IPS DF 6.9 (cell line): ENCODE results near the gene FITM1.

Experiments used
- DNase-seq: peaks from one replicate; pipeline ENCODE4 v3.0.0-alpha.2; 2013; ENCODE audit warnings: low read depth, low spot score
- H3K27ac ChIP-seq: one replicate; pipeline ENCODE4 v1.5.1; 2013; ENCODE audit warnings: low read length, control low read depth
- H3K27me3 ChIP-seq: 2 replicates; pipeline ENCODE4 v1.6.1; 2013; ENCODE audit warnings: mild to moderate bottlenecking, low read length; ENCODE audit not compliant: control insufficient read depth, insufficient read depth
- H3K36me3 ChIP-seq: 2 replicates; pipeline ENCODE4 v1.6.1; 2013; ENCODE audit warnings: low read length; ENCODE audit not compliant: control insufficient read depth, insufficient read depth
- H3K4me1 ChIP-seq: 2 replicates; pipeline ENCODE4 v1.6.1; 2013; ENCODE audit warnings: low read length; ENCODE audit not compliant: control insufficient read depth, insufficient read depth
- H3K4me3 ChIP-seq: 2 replicates; pipeline ENCODE4 v1.5.1; 2013; ENCODE audit warnings: mild to moderate bottlenecking, low read length
- H3K9me3 ChIP-seq: 2 replicates; pipeline ENCODE4 v1.6.1; 2013; ENCODE audit warnings: low read length, inconsistent platforms; ENCODE audit not compliant: control insufficient read depth, insufficient read depth
- WGBS: extraction: QIAGEN DNeasy Blood & Tissue Kit; methylation state at CpG from one replicate; pipeline ENCODE4 v1.1.7; 2013; ENCODE audit warnings: mixed read lengths, missing lambda C conversion rate; ENCODE audit not compliant: insufficient read length, insufficient coverage; 5-methylcytosine and 5-hydroxymethylcytosine counted together

The FITM1 gene, protein sequence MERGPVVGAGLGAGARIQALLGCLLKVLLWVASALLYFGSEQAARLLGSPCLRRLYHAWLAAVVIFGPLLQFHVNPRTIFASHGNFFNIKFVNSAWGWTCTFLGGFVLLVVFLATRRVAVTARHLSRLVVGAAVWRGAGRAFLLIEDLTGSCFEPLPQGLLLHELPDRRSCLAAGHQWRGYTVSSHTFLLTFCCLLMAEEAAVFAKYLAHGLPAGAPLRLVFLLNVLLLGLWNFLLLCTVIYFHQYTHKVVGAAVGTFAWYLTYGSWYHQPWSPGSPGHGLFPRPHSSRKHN

DNA sequence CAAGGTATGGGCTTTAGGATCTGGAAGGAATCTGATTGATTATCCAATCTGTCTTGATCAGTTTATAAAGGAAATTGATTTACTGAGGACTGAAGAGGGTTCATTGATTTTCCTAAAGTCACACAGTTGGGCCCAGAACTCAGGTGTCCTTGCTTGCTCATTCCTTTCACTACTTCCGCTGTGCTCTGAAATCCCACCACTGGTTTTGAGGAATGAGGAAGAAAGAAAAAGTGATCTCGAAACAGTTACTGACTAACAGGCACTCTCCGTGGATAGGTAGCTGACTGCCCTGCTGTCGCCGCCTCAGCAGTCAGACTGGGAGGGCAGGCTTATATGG is at the start of gene FITM1:
TSS of gene FITM1 (plus strand) at position 280 of the 337 bp plus-strand sequence. CDS start 905 bp downstream, outside the sequence.
- no peaks in the 10 kb centered on the region for H3K27me3 ChIP-seq
- no peak within 1 kb of the TSS for H3K4me3 ChIP-seq
- no peaks in the 10 kb centered on the region for H3K36me3 ChIP-seq
- DNase-seq: no peak
- no peak within 1 kb of the TSS for H3K27ac ChIP-seq
- H3K9me3 ChIP-seq: no peaks in the 10 kb centered on the region
- H3K4me1 ChIP-seq: peaks cover under 1% of the 10 kb centered on the region
- WGBS: no CpG with 5 or more reads among the region's 5 CpGs

DNA sequence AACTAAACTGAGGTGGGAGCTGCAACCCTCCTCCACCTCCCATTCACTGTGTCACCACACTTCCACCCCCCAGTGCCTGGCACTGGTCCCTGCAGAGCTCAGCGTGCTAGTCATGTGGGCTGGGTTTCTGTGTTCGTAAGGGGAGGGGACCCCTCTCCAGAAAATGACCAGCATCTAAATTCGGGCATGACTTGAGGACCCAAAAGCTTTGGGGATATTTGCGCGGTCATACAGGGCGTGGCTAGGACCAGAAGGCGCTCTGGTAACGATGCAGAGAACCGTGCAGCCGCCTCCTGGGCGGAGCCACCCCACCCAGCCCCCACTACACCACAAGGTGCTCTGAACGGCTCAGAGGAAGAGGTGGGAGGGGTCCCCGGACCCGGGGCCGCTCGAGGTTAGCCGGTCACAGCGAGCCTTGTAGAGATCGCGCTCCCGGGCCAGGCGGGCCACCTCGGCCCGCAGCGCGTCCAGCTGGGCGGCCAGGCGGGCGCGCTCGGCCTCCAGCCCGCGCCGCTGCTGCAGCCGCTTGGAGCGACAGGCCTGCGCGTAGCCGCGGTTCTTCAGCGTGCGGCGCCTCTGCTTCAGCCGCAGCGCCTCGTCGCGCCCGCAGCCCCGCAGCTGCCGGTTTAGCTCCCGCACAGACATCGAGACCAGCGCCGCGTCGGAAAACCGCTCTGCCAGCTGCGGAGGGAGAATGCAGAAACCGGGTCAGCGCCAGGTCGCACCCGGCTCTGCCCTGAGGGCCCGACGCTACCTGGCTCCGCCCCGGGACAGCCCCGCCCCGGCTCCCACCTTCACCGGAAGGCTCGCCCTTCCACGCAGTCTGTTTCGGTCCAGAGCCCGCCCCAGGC is 49.3 kb upstream of the FITM1 start:
- H3K27ac ChIP-seq: no peak overlapping the region
- H3K4me3 ChIP-seq: peak overlapping the region; percentile 66; the same call in 1 of the 2 replicates
- DNase-seq: no peak
- peaks cover 7% of the 10 kb centered on the region; the same call in 1 of the 2 replicates for H3K4me1 ChIP-seq
- no CpG with 5 or more reads among the region's 74 CpGs for WGBS
- H3K36me3 ChIP-seq: no peaks in the 10 kb centered on the region
- H3K27me3 ChIP-seq: no peaks in the 10 kb centered on the region
- no peaks in the 10 kb centered on the region for H3K9me3 ChIP-seq

DNA sequence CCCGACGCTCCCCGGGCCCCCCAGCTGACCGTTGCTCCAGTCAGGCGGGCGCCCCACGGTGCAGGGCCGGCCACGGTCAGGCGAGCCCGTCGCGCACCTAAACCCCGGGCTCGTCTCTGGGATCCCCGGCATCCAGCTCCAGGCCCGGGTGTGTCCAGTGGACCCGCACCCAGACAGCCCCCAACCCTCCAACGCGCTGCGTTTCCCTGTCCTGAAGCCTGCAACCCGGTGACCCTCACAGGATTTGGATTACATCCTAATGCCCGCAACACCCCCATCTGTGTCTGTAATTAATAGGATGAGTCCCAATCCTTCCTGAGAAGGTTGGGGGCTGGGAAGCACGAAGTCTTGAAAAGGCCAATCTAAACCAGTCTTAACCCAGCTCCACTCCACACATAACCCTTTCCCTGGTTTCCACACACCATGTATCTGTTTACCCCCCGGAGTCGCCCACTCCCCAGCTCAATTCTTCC is 48.7 kb upstream of the FITM1 start:
- H3K4me1 ChIP-seq: peaks cover 7% of the 10 kb centered on the region; the same call in 1 of the 2 replicates
- no peaks in the 10 kb centered on the region for H3K9me3 ChIP-seq
- no peaks in the 10 kb centered on the region for H3K27me3 ChIP-seq
- no peak for DNase-seq
- peak overlapping the region; percentile 66; the same call in 1 of the 2 replicates for H3K4me3 ChIP-seq
- H3K27ac ChIP-seq: no peak overlapping the region
- no CpG with 5 or more reads among the region's 26 CpGs for WGBS
- H3K36me3 ChIP-seq: no peaks in the 10 kb centered on the region

DNA sequence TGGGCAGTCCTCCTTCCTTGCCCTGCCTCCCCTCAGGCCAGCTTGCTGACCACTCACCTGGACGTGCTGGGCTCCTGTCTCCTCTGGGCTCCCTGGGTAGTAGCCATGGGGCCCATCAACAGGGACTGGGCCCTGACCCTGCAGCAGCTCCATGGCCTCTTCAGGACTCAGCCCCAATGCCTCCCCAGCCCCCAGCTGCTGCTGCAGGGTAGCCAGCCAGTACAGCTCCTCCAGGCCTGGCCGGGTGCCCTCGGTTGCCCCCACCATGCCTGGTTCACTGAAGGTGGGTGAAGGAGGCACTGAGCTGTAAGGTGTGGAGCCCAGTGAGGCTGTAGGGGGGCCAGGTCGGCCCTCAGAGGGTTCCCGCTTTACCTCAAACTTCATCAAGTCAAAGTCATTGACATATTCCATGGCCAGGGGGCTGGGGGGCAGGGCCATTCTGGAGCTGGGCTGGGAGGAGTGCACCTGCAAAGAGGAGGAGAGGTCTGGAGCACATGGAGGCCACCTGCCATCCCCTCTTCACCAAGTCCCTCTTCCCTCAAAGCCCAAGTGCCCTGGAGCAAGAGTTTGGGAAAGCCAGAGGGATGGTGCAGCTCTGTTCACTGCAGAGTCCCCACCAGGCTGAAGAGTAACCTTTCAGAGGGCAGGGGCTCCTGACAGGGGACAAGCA is 47.9 kb upstream of the FITM1 start:
- Histone ChIP-seq H3K27me3 (no peaks in the 10 kb centered on the region), H3K4me1 (peaks cover 7% of the 10 kb centered on the region; the same call in 1 of the 2 replicates), H3K4me3 (no peak overlapping the region), H3K9me3 (no peaks in the 10 kb centered on the region), H3K36me3 (no peaks in the 10 kb centered on the region), H3K27ac (no peak overlapping the region)
- WGBS: no CpG with 5 or more reads among the region's 5 CpGs
- DNase-seq: no peak

DNA sequence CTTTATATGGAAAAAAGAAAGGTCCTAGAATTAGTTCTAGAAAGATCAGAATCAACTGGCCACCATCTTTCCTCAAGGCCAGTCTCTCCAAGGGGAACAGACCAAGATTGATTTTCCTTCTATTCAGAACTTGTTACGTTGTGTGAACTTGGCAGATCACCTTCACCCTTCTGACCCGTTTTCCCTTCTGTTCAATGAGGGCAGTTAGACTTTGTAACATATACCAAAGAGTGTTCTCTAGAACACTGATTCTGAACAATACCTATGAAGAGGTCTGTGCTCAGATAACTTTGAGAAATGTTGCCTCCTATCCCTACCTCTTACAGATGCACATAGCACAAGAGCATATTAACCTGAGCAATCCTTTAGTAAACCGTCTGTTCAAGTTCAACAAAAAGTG is 47.0 kb upstream of the FITM1 start:
- H3K4me1 ChIP-seq: peaks cover 8% of the 10 kb centered on the region; the same call in 1 of the 2 replicates
- no peak overlapping the region for H3K4me3 ChIP-seq
- no peak for DNase-seq
- H3K27me3 ChIP-seq: no peaks in the 10 kb centered on the region
- H3K27ac ChIP-seq: no peak overlapping the region
- H3K9me3 ChIP-seq: no peaks in the 10 kb centered on the region
- no peaks in the 10 kb centered on the region for H3K36me3 ChIP-seq
- no CpG with 5 or more reads among the region's 3 CpGs for WGBS

DNA sequence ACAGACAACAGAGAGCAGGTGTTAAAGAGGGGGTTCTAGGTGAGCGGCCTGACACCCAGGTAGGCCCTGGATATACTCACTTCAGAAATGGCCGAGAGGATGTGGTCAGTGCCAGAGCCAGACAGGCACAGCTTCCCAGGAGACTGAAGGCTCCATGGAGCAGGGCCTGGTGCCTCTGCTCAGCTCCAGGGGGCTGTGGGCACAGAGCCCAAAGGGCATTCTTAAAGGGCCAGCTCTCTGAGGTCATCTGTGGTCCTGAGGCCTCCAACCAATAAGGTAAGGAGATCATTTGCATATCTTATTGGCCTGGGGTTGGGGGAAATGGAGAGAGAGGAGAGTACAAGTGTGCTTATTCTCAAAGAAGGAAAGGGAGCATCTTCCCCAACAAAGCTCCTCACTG is 46.0 kb upstream of the FITM1 start:
- Histone ChIP-seq H3K27me3 (no peaks in the 10 kb centered on the region), H3K9me3 (no peaks in the 10 kb centered on the region), H3K36me3 (no peaks in the 10 kb centered on the region), H3K4me1 (peaks cover 8% of the 10 kb centered on the region; the same call in 1 of the 2 replicates), H3K27ac (no peak overlapping the region), H3K4me3 (no peak overlapping the region)
- DNase-seq: no peak
- WGBS: no CpG with 5 or more reads among the region's 2 CpGs

DNA sequence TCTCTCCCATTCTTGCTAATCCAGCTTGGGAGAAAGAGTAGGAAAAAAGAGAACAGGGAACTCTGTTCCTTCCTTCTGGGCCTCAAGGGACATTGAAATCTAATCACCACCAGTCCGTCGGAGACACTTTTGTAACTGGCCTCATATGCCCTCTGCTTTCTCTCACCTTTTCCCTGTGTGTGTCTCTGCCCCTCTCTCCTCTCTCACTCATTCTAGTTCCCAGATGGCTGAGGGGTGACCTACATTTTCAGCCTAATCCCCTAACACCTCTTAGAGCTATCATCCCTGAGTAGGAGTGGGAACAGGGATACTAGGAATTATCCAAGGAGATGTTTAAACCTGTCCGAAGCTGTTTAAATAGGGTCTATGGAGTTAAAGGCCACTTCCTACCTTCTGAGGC is 45.2 kb upstream of the FITM1 start:
- no CpG with 5 or more reads among the region's 3 CpGs for WGBS

DNA sequence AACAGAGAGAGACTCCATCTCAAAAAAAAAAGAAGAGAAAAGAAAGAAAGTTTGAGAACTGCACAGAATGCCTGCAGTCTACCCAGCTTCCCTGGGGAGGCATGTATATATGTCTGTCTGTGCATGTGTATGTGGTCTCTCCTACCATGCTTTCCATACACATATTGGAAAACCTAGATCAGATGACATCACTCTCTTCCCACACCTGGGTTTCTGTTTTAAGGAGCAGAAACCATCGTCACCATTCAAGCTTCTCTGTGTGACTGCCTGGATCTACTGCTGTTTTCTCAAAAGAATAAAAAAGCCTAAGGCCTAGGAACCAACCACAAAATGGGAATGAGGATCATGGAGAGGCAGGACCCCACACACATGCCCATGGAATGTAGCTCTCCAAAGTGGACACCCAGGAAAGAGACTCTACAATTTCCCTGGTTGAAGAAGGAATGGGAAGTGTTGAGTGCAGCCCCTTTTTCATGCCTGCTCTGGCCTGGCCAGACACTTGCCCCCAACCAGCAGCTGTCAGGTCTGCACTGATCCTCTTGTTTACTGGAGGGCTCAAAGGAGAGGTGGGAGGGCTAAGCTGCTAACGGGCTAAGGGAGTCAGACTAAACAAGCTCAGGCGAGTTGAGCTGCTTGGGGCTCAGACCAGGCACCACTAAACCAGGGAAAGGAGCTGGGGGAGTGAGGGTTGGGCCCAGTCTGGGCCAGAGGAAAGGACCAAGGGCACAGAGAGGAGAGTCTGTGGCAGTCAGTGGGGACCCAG is 44.1 kb upstream of the FITM1 start:
- H3K27ac ChIP-seq: no peak overlapping the region
- WGBS: no CpG with 5 or more reads among the region's 3 CpGs
- H3K4me1 ChIP-seq: 0 out of 2 replicates have a peak, but pooled peaks cover 4% of the 10 kb centered on the region
- DNase-seq: no peak
- H3K36me3 ChIP-seq: no peaks in the 10 kb centered on the region
- no peaks in the 10 kb centered on the region for H3K9me3 ChIP-seq
- no peak overlapping the region for H3K4me3 ChIP-seq
- H3K27me3 ChIP-seq: no peaks in the 10 kb centered on the region

More for the DNA sequence above, 45.2 kb upstream of the FITM1 start:
- H3K4me1 ChIP-seq: peaks cover 6% of the 10 kb centered on the region; the same call in 1 of the 2 replicates
- no peaks in the 10 kb centered on the region for H3K9me3 ChIP-seq
- H3K36me3 ChIP-seq: no peaks in the 10 kb centered on the region
- no peak overlapping the region for H3K27ac ChIP-seq
- no peak overlapping the region for H3K4me3 ChIP-seq
- no peak for DNase-seq
- no peaks in the 10 kb centered on the region for H3K27me3 ChIP-seq

DNA sequence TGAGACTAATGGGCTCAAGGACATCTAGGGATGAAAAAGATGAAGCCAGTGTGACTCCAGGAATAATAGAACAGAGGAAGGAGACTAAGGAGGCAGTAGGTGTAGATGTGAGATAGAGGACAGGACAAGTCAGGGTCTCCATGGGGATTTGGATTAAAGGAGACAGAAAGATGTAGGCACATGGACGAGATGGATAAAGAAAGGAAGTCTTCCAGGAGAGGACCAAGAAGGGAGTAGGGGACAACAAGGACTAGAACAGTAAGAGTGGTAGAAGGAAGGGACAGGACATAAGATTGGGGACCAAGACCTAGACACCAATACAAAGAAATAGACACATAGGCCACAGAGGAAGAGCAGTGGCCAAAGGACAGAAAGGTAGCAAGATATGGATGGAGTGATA is 43.5 kb upstream of the FITM1 start:
- Histone ChIP-seq H3K4me1 (0 out of 2 replicates have a peak, but pooled peaks cover 2% of the 10 kb centered on the region), H3K36me3 (no peaks in the 10 kb centered on the region), H3K4me3 (no peak overlapping the region), H3K27ac (no peak overlapping the region), H3K9me3 (no peaks in the 10 kb centered on the region), H3K27me3 (no peaks in the 10 kb centered on the region)
- DNase-seq: no peak
- no CpG with 5 or more reads among the region's 1 CpG for WGBS
